Vagina (tissue), 2 donors: ENCODE data around the gene MAP7. TPM values are rescaled to one million over a fixed set of nuclear protein-coding genes. Genes with fewer than 3 reads are reported as not detected.
A peak's percentile ranks its signal among the peaks of the same experiment; 100 is the strongest.

Experiments used
- DNase-seq, 2 donors: peaks; one replicate each; pipeline ENCODE4 v3.0.0-alpha.2; 2017; ENCODE audit errors: extremely low spot score in 2 of 2
- H3K27ac ChIP-seq: fragments of 200-600 bp; sonication (generic); one replicate; pipeline ENCODE4 v1.5.1; 2019
- H3K27me3 ChIP-seq: fragments of 200-600 bp; sonication (generic); one replicate; pipeline ENCODE4 v1.5.1; 2019
- H3K36me3 ChIP-seq, 2 donors: fragments of 200-600 bp; sonication (generic); one replicate each; pipeline ENCODE4 v1.5.1; 2017 to 2019
- H3K4me1 ChIP-seq: fragments of 200-600 bp; sonication (generic); one replicate; pipeline ENCODE4 v1.5.1; 2019
- H3K4me3 ChIP-seq, 2 donors: fragments of 200-600 bp; sonication (generic); 1 replicate in 1 of 2; 2 replicates in 1 of 2; pipeline ENCODE4 v1.5.1; 2016 to 2019
- H3K9me3 ChIP-seq: fragments of 200-600 bp; sonication (generic); one replicate; pipeline ENCODE4 v1.5.1; 2019
- CTCF ChIP-seq, 3 experiments: fragments of 450-650 bp in 2 of 3; fragments of 200-600 bp in 1 of 3; sonication (generic) in 1 of 3; IDR thresholded peaks; one replicate each; pipeline ENCODE4 v1.5.1; 2017 to 2019; ENCODE audit warnings: antibody characterized with exemption in 3 of 3, mild to moderate bottlenecking in 2 of 3, moderate library complexity in 2 of 3
- POLR2A ChIP-seq, 2 donors: fragments of 450-650 bp; IDR thresholded peaks; one replicate each; pipeline ENCODE4 v1.6.1; 2017; ENCODE audit warnings: antibody characterized with exemption in 2 of 2, mild to moderate bottlenecking in 2 of 2, moderate library complexity in 2 of 2
- POLR2AphosphoS5 ChIP-seq, 2 donors: sonication (generic); formaldehyde crosslinking; IDR thresholded peaks; one replicate each; pipeline ENCODE4 v1.9.0; 2017; ENCODE audit warnings: antibody characterized with exemption in 2 of 2, mild to moderate bottlenecking in 2 of 2, low read depth in 1 of 2; ENCODE audit not compliant: insufficient read depth in 1 of 2
- intact Hi-C: fragments of 100-400 bp; cut with DNase I; formaldehyde crosslinking; loops from one replicate; pipeline ENCODE4 v1.15.1; 2023
- small RNA-seq: library from RNA; depleted of rRNA; stranded (forward); fragments of <200 nt; gene quantifications from one replicate; pipeline ENCODE3, GENCODE V24; 2016
- total RNA-seq: library from RNA; depleted of rRNA; stranded (reverse); fragments of >200 nt; gene quantifications from one replicate; pipeline ENCODE4 v1.2.3, GENCODE V29; 2016

MAP7 gene
- total RNA-seq, 1 donor from 2014 or later: 9.3 TPM

- Histone ChIP-seq H3K27me3 (no peaks in the 10 kb centered on the region), H3K4me1 (no peaks in the 10 kb centered on the region), H3K27ac (no peak overlapping the region), H3K36me3 (no peaks in the 10 kb centered on the region), H3K9me3 (no peaks in the 10 kb centered on the region), H3K4me3 (no peak overlapping the region)
- intact Hi-C loops: no loop called here
- DNase-seq: peak in 1 of 2 donors; percentile 6
- TF ChIP-seq POLR2A (IDR thresholded peaks at IDR 0.05): no peak
- no peak for TF ChIP-seq POLR2AphosphoS5 (IDR thresholded peaks at IDR 0.05; ENCODE audit: insufficient read depth in 1 of 2, low read depth in 1 of 2)
- TF ChIP-seq CTCF (IDR thresholded peaks at IDR 0.05): no peak
Observed at GRCh38 chr6:136306466-136306865, 243.8 kb downstream of the MAP7 start.

- Histone ChIP-seq H3K4me1 (no peaks in the 10 kb centered on the region), H3K36me3 (no peaks in the 10 kb centered on the region), H3K27me3 (no peaks in the 10 kb centered on the region), H3K4me3 (no peak overlapping the region), H3K27ac (no peak overlapping the region), H3K9me3 (no peaks in the 10 kb centered on the region)
- intact Hi-C loops: no loop called here
- DNase-seq: no peak
- TF ChIP-seq POLR2AphosphoS5 (IDR thresholded peaks at IDR 0.05; ENCODE audit: insufficient read depth in 1 of 2, low read depth in 1 of 2) (no peak), POLR2A (IDR thresholded peaks at IDR 0.05) (no peak), CTCF (IDR thresholded peaks at IDR 0.05) (no peak)
Observed at GRCh38 chr6:136304410-136304809, 245.8 kb downstream of the MAP7 start.

- H3K4me3 ChIP-seq: no peak overlapping the region
- DNase-seq: peak in 1 of 2 donors; percentile 67
- H3K9me3 ChIP-seq: no peaks in the 10 kb centered on the region
- H3K36me3 ChIP-seq: no peaks in the 10 kb centered on the region
- intact Hi-C loops: no loop called here
- TF ChIP-seq POLR2AphosphoS5 (IDR thresholded peaks at IDR 0.05; ENCODE audit: insufficient read depth in 1 of 2, low read depth in 1 of 2) (no peak), POLR2A (IDR thresholded peaks at IDR 0.05) (no peak), CTCF (IDR thresholded peaks at IDR 0.05) (no peak)
- no peaks in the 10 kb centered on the region for H3K27me3 ChIP-seq
- no peak overlapping the region for H3K27ac ChIP-seq
- no peaks in the 10 kb centered on the region for H3K4me1 ChIP-seq
Observed at GRCh38 chr6:136303516-136303915, 246.7 kb downstream of the MAP7 start.

- TF ChIP-seq POLR2A (IDR thresholded peaks at IDR 0.05) (no peak), CTCF (IDR thresholded peaks at IDR 0.05) (no peak), POLR2AphosphoS5 (IDR thresholded peaks at IDR 0.05; ENCODE audit: insufficient read depth in 1 of 2, low read depth in 1 of 2) (no peak)
- intact Hi-C loops: no loop called here
- peaks cover 14% of the 10 kb centered on the region for H3K4me1 ChIP-seq
- no peaks in the 10 kb centered on the region for H3K36me3 ChIP-seq
- H3K4me3 ChIP-seq: no peak overlapping the region
- no peaks in the 10 kb centered on the region for H3K9me3 ChIP-seq
- no peak overlapping the region for H3K27ac ChIP-seq
- no peaks in the 10 kb centered on the region for H3K27me3 ChIP-seq
- no peak for DNase-seq
Observed at GRCh38 chr6:136294621-136295020, 255.6 kb downstream of the MAP7 start.

Small RNA genes within 50 kb of the gene (small RNA-seq; reads per million reads assigned to genes)
- not detected for gene AL023284.1
- gene NDUFS5P1: not detected

Other genes with a start within 250 kb of the MAP7 start
- 31.2 TPM for gene MAP3K5, start 242.1 kb upstream of the MAP7 start, total RNA-seq